Measurements from ENCODE around the gene DFFB. TPM values are rescaled to one million over a fixed set of nuclear protein-coding genes. Genes with fewer than 3 reads are reported as not detected.
A peak's percentile ranks its signal among the peaks of the same experiment; 100 is the strongest.

DFFB gene
- total and polyA plus RNA-seq, 9 of the 15 experiments (the other 6 are each of a cell fraction or from before 2014, with no cell fraction given) = 2.3 to 15.8 (median 11.5) TPM

DNA sequence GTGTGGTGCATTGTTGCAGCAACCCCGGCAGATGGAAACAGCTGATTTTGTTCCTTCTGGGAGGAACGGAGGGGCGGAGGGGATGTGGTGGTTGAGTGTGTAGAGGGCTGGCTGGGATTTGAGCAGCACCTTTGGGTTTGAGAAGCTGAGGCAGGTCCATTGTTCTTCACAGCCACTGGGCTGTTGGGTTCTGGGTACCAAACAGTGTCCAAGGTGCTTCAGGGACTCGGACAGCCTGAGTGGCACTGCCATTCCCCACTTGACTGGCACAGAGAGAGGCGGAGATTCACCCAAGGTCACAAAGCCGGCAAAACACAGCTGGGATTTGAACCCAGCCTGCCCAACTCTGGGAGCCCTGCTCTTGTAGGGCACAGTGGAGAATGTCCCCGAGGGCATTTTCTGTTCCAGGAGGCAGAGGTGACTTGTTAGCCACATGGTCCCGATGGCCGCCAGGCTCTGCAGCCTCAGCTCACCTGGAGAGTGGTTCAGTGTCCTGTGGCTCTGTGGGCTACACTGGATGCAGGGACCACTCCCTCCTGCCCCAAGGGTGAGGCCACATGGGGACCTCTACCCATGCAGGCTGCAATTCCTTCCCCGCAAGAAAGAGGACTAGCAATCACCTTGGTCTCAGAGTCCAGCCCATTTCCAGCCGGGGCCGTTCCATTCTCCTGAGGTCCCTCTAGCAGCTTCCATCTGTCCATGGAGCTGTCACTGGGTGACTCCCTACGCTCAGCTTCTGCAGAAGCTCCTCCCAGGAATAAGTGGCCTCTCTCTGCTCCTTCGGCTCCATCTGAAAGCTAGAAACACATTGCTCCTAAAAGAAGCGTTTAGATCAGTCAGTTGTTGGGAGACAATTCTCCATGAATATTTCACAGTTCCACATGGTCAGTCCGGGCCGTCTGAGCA lies 74.0 kb downstream of the DFFB start:
- intact Hi-C loops (cut with micrococcal nuclease) (no loop called here), in situ Hi-C loops (cut with MboI) (no loop called here)
- H3K9me3 ChIP-seq (replicated peaks; ENCODE audit: control insufficient read depth, insufficient read depth, low read depth, low read length) = peaks cover 2% of the 10 kb centered on the region
- H3K27ac ChIP-seq (ENCODE audit: extremely low read depth, low read depth, low read length) = no peak overlapping the region
- TF ChIP-seq, protein P1, sequence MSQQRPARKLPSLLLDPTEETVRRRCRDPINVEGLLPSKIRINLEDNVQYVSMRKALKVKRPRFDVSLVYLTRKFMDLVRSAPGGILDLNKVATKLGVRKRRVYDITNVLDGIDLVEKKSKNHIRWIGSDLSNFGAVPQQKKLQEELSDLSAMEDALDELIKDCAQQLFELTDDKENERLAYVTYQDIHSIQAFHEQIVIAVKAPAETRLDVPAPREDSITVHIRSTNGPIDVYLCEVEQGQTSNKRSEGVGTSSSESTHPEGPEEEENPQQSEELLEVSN (IDR thresholded peaks at IDR 0.05; ENCODE audit: borderline replicate concordance in 1 of 2, extremely low read depth in 1 of 2, insufficient read depth in 1 of 2, insufficient read length in 1 of 2, low read depth in 1 of 2, low read length in 1 of 2, poor library complexity in 1 of 2, severe bottlenecking in 1 of 2) = no peak
- no peak for TF ChIP-seq ZNF121 (CRISPR knock-in tag; conservative IDR thresholded peaks at IDR 0.05)
- TF ChIP-seq, protein P2, sequence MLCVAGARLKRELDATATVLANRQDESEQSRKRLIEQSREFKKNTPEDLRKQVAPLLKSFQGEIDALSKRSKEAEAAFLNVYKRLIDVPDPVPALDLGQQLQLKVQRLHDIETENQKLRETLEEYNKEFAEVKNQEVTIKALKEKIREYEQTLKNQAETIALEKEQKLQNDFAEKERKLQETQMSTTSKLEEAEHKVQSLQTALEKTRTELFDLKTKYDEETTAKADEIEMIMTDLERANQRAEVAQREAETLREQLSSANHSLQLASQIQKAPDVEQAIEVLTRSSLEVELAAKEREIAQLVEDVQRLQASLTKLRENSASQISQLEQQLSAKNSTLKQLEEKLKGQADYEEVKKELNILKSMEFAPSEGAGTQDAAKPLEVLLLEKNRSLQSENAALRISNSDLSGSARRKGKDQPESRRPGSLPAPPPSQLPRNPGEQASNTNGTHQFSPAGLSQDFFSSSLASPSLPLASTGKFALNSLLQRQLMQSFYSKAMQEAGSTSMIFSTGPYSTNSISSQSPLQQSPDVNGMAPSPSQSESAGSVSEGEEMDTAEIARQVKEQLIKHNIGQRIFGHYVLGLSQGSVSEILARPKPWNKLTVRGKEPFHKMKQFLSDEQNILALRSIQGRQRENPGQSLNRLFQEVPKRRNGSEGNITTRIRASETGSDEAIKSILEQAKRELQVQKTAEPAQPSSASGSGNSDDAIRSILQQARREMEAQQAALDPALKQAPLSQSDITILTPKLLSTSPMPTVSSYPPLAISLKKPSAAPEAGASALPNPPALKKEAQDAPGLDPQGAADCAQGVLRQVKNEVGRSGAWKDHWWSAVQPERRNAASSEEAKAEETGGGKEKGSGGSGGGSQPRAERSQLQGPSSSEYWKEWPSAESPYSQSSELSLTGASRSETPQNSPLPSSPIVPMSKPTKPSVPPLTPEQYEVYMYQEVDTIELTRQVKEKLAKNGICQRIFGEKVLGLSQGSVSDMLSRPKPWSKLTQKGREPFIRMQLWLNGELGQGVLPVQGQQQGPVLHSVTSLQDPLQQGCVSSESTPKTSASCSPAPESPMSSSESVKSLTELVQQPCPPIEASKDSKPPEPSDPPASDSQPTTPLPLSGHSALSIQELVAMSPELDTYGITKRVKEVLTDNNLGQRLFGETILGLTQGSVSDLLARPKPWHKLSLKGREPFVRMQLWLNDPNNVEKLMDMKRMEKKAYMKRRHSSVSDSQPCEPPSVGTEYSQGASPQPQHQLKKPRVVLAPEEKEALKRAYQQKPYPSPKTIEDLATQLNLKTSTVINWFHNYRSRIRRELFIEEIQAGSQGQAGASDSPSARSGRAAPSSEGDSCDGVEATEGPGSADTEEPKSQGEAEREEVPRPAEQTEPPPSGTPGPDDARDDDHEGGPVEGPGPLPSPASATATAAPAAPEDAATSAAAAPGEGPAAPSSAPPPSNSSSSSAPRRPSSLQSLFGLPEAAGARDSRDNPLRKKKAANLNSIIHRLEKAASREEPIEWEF (CRISPR knock-in tag; IDR thresholded peaks at IDR 0.05) = no peak
- POLR2A ChIA-PET = interaction anchor here (0.6 to 1.4 kb wide), 3 partner anchors 9 to 184 kb away, joined by 4 to 6 read pairs (median 4); no protein-coding TSS in a partner anchor
- no peaks in the 10 kb centered on the region for H3K9me1 ChIP-seq (ENCODE audit: control insufficient read depth, insufficient read depth, low read length)
- WGBS (ENCODE audit: insufficient coverage, low coverage, missing lambda C conversion rate) = under 1% methylated on average over 17 of the region's 17 CpGs
- DNase-seq (ENCODE audit: extremely low read depth in 1 of 4, low spot score in 3 of 4) = no peak
- H3K27me3 ChIP-seq (ENCODE audit: control insufficient read depth in 2 of 2, insufficient read depth in 2 of 2, low read length in 2 of 2) = peaks cover 26 to 40% of the 10 kb centered on the region in 2 experiments; a peak in 4 of 5 replicates
- no peaks in the 10 kb centered on the region for H3K36me3 ChIP-seq (ENCODE audit: control insufficient read depth, insufficient read depth, low read length)
- H2AFZ ChIP-seq (ENCODE audit: low read depth, low read length) = no peak overlapping the region
- no TSS peak for BruUV-seq (replicated peaks)
- H4K20me1 ChIP-seq (replicated peaks; ENCODE audit: control insufficient read depth, insufficient read depth, low read length) = no peaks in the 10 kb centered on the region; the same call in 1 of the 2 replicates
- H3K4me1 ChIP-seq (replicated peaks in 1 of 2; ENCODE audit: control insufficient read depth in 2 of 2, insufficient read depth in 2 of 2, low read length in 2 of 2) = peaks cover 0 to 3% of the 10 kb centered on the region in 2 experiments; a peak in 1 of 5 replicates
- no peak overlapping the region for H3K4me2 ChIP-seq (ENCODE audit: insufficient read depth, low read length)
- no peak overlapping the region for H3K4me3 ChIP-seq
- no peaks in the 10 kb centered on the region for H3K79me2 ChIP-seq (ENCODE audit: control insufficient read depth, insufficient read depth, low read length)
- peak; percentile 49 for ATAC-seq
- CTCF ChIA-PET (ENCODE audit: low intra/inter-chr PET ratio) = no interaction called here
- no peak overlapping the region for H3K9ac ChIP-seq (ENCODE audit: insufficient read depth in 1 of 2, low read depth in 2 of 2, low read length in 2 of 2)
- FAIRE-seq = no peak

Data from K562 (cell line).